SHP77 (cell line): ENCODE data around the gene AFAP1.

Source experiments
- DNase-seq, 2 experiments: peaks; one replicate each; lab custom pipeline; 2025; lab: John Stamatoyannopoulos, UW

AFAP1 gene

GRCh38 chr4:7769396-7770223 is 170.1 kb downstream of the AFAP1 start:
- no peak for DNase-seq

GRCh38 chr4:7768736-7769135 is 170.9 kb downstream of the AFAP1 start:
- DNase-seq = no peak

GRCh38 chr4:7767966-7768365 is 171.7 kb downstream of the AFAP1 start:
- no peak for DNase-seq

GRCh38 chr4:7767526-7767925 is 172.1 kb downstream of the AFAP1 start:
- DNase-seq = no peak

GRCh38 chr4:7766661-7767345 is 172.9 kb downstream of the AFAP1 start:
- DNase-seq = no peak

- no peak for DNase-seq
Observed at GRCh38 chr4:7766086-7766485, 173.6 kb downstream of the AFAP1 start.

GRCh38 chr4:7765666-7766065 is 174.0 kb downstream of the AFAP1 start:
- DNase-seq = no peak

- no peak for DNase-seq
Observed at GRCh38 chr4:7764466-7764865, 175.2 kb downstream of the AFAP1 start.

GRCh38 chr4:7763788-7764187 is 175.9 kb downstream of the AFAP1 start:
- DNase-seq = no peak

- DNase-seq = no peak
Observed at GRCh38 chr4:7763106-7763505, 176.6 kb downstream of the AFAP1 start.

GRCh38 chr4:7762376-7763030 is 177.2 kb downstream of the AFAP1 start:
- no peak for DNase-seq

- DNase-seq = no peak
Observed at GRCh38 chr4:7761720-7762119, 177.9 kb downstream of the AFAP1 start.

- DNase-seq = no peak
Observed at GRCh38 chr4:7761312-7761711, 178.3 kb downstream of the AFAP1 start.

- no peak for DNase-seq
Observed at GRCh38 chr4:7760706-7761105, 179.0 kb downstream of the AFAP1 start.

- DNase-seq = no peak
Observed at GRCh38 chr4:7760228-7760627, 179.4 kb downstream of the AFAP1 start.

GRCh38 chr4:7759635-7760034 is 180.0 kb downstream of the AFAP1 start:
- no peak for DNase-seq

- no peak for DNase-seq
Observed at GRCh38 chr4:7759216-7759615, 180.4 kb downstream of the AFAP1 start.

- no peak for DNase-seq
Observed at GRCh38 chr4:7758476-7758875, 181.2 kb downstream of the AFAP1 start.

GRCh38 chr4:7757501-7758471 is 181.9 kb downstream of the AFAP1 start:
- no peak for DNase-seq

GRCh38 chr4:7756561-7757355 is 182.9 kb downstream of the AFAP1 start:
- no peak for DNase-seq

- no peak for DNase-seq
Observed at GRCh38 chr4:7756071-7756470, 183.6 kb downstream of the AFAP1 start.
